IMR-90 (cell line): ENCODE results near the gene CTCFL. TPM values are rescaled to one million over a fixed set of nuclear protein-coding genes. Genes with fewer than 3 reads are reported as not detected.

ENCODE experiments used
- ATAC-seq: fragments of 200-7000 bp; cut with Tn5 transposase; 2 replicates; pipeline ENCODE4 v1.9.1; 2020; ENCODE audit warnings: low read depth, mild to moderate bottlenecking, moderate library complexity
- BruUV-seq: library from RNA; stranded (reverse); fragments of 400-500 nt; replicated peaks from 2 replicates; lab custom pipeline; 2021; lab: Mats Ljungman, UMichigan
- CTCF ChIA-PET: fragments of 300-600 bp; formaldehyde crosslinking; extraction: SDS; loops from one replicate; lab custom pipeline; 2021; ENCODE audit warnings: antibody characterized with exemption; lab: Yijun Ruan, JAX
- POLR2A ChIA-PET: fragments of 300-600 bp; sonication (Branson Sonifier 250); formaldehyde crosslinking; loops from one replicate; lab custom pipeline; 2022; ENCODE audit warnings: antibody characterized with exemption; ENCODE audit not compliant: unreplicated experiment; lab: Charles Lee
- DNase-seq: peaks from one replicate; pipeline ENCODE4 v3.0.0; 2013
- H2AFZ ChIP-seq: replicated peaks from 2 replicates; pipeline ENCODE3; 2013; ENCODE audit warnings: low read length, mild to moderate bottlenecking; ENCODE audit not compliant: poor library complexity
- H2AK5ac ChIP-seq: 2 replicates; pipeline ENCODE4 v1.6.1; 2013; ENCODE audit warnings: low read depth, low read length, inconsistent platforms
- H2AK9ac ChIP-seq: replicated peaks from 2 replicates; pipeline ENCODE3; 2013; ENCODE audit warnings: mild to moderate bottlenecking, low read depth, low read length, moderate library complexity; ENCODE audit not compliant: poor library complexity
- H2BK120ac ChIP-seq: 2 replicates; pipeline ENCODE4 v1.6.1; 2013; ENCODE audit warnings: low read depth, low read length, inconsistent platforms
- H2BK15ac ChIP-seq: 3 replicates; pipeline ENCODE4 v1.6.1; 2013; ENCODE audit warnings: low read depth, low read length, inconsistent platforms
- H2BK20ac ChIP-seq: 2 replicates; pipeline ENCODE4 v1.6.1; 2013; ENCODE audit warnings: low read depth, mild to moderate bottlenecking, inconsistent platforms, low read length, moderate library complexity
- H2BK5ac ChIP-seq: 2 replicates; pipeline ENCODE4 v1.6.1; 2013; ENCODE audit warnings: mild to moderate bottlenecking, low read depth, low read length, inconsistent platforms; ENCODE audit not compliant: poor library complexity, severe bottlenecking
- H3K14ac ChIP-seq: replicated peaks from 2 replicates; pipeline ENCODE4 v1.6.1; 2013; ENCODE audit warnings: low read depth, low read length, inconsistent platforms
- H3K18ac ChIP-seq: 2 replicates; pipeline ENCODE4 v1.6.1; 2013; ENCODE audit warnings: low read depth, low read length, control low read depth
- H3K23ac ChIP-seq: 2 replicates; pipeline ENCODE4 v1.6.1; 2013; ENCODE audit warnings: low read depth, low read length, inconsistent platforms
- H3K27ac ChIP-seq: 2 replicates; pipeline ENCODE4 v1.5.1; 2013; ENCODE audit warnings: mild to moderate bottlenecking, control low read depth, low read length; ENCODE audit not compliant: insufficient read depth
- H3K27me3 ChIP-seq: 2 replicates; pipeline ENCODE4 v1.6.1; 2013; ENCODE audit warnings: low read length; ENCODE audit not compliant: control insufficient read depth, insufficient read depth
- H3K36me3 ChIP-seq: 2 replicates; pipeline ENCODE4 v1.6.1; 2013; ENCODE audit warnings: low read length, mixed read lengths; ENCODE audit not compliant: control insufficient read depth, insufficient read depth
- H3K4ac ChIP-seq: 2 replicates; pipeline ENCODE4 v1.6.1; 2013; ENCODE audit warnings: low read depth, low read length, inconsistent platforms
- H3K4me1 ChIP-seq: 2 replicates; pipeline ENCODE4 v1.6.1; 2013; ENCODE audit warnings: low read length, mixed read lengths; ENCODE audit not compliant: control insufficient read depth, insufficient read depth
- H3K4me2 ChIP-seq: 2 replicates; pipeline ENCODE4 v1.6.1; 2013; ENCODE audit warnings: low read depth, mild to moderate bottlenecking, control low read depth, low read length, moderate library complexity
- H3K4me3 ChIP-seq: 2 replicates; pipeline ENCODE4 v1.5.1; 2013; ENCODE audit warnings: low read depth, mild to moderate bottlenecking, control low read depth, low read length, moderate library complexity; ENCODE audit not compliant: insufficient read depth
- H3K56ac ChIP-seq: 2 replicates; pipeline ENCODE4 v1.6.1; 2013; ENCODE audit warnings: low read length, inconsistent platforms; ENCODE audit not compliant: insufficient read depth; ENCODE audit errors: extremely low read depth
- H3K79me1 ChIP-seq, 2 experiments: 2 replicates each; pipeline ENCODE4 v1.6.1; 2013; ENCODE audit warnings: low read length in 2 of 2, inconsistent platforms in 1 of 2, low read depth in 1 of 2
- H3K9ac ChIP-seq: 2 replicates; pipeline ENCODE4 v1.6.1; 2013; ENCODE audit warnings: low read depth, low read length, control low read depth
- H3K9me1 ChIP-seq: 2 replicates; pipeline ENCODE4 v1.6.1; 2013; ENCODE audit warnings: low read length, inconsistent platforms; ENCODE audit not compliant: insufficient read depth
- H3K9me3 ChIP-seq: 2 replicates; pipeline ENCODE4 v1.6.1; 2013; ENCODE audit warnings: low read length; ENCODE audit not compliant: control insufficient read depth, insufficient read depth
- H4K20me1 ChIP-seq: 2 replicates; pipeline ENCODE4 v1.6.1; 2013; ENCODE audit warnings: low read length, inconsistent platforms; ENCODE audit not compliant: insufficient read depth
- H4K5ac ChIP-seq: 2 replicates; pipeline ENCODE4 v1.6.1; 2013; ENCODE audit warnings: mild to moderate bottlenecking, low read depth, low read length, control low read depth
- H4K8ac ChIP-seq, 2 experiments: 2 replicates each; pipeline ENCODE4 v1.6.1; 2013; ENCODE audit warnings: low read depth in 2 of 2, low read length in 2 of 2, control low read depth in 1 of 2, inconsistent platforms in 1 of 2
- H4K91ac ChIP-seq: 2 replicates; pipeline ENCODE4 v1.6.1; 2013; ENCODE audit warnings: low read depth, low read length, inconsistent platforms; ENCODE audit not compliant: insufficient read depth
- BHLHE40 ChIP-seq: fragments of 150-350 bp; IDR thresholded peaks from 2 replicates; pipeline ENCODE4 v1.6.1; 2016; ENCODE audit warnings: mild to moderate bottlenecking, low read depth, low read length
- RCOR1 ChIP-seq: IDR thresholded peaks from 2 replicates; pipeline ENCODE4 v1.6.1; 2012; ENCODE audit warnings: mild to moderate bottlenecking, low read length, improper control_type of control experiment; ENCODE audit not compliant: insufficient replicate concordance
- WGBS, 2 experiments: methylation state at CpG; one replicate each; pipeline versions ENCODE4 v1.1.5 to v1.1.7; 2013; ENCODE audit warnings: missing lambda C conversion rate in 2 of 2; ENCODE audit not compliant: insufficient read length in 1 of 2; ENCODE audit errors: extremely low coverage in 2 of 2; 5-methylcytosine and 5-hydroxymethylcytosine counted together
- dilution Hi-C: fragments of 300-500 bp; cut with HindIII; formaldehyde crosslinking; loops from one replicate; pipeline ENCODE4 v1.14.3; 2018; ENCODE audit warnings: low sequenced_read_pairs; ENCODE audit not compliant: unreplicated experiment
- in situ Hi-C: fragments of 300-500 bp; cut with MboI; formaldehyde crosslinking; loops from 3 replicates; pipeline ENCODE4 v1.14.3; 2019; ENCODE audit warnings: low sequenced_read_pairs, inconsistent platforms, mixed read lengths
- intact Hi-C: fragments of 100-400 bp; cut with micrococcal nuclease; formaldehyde crosslinking; loops from 2 replicates; pipeline ENCODE4 v1.10.0; 2022
- polyA plus RNA-seq, 3 experiments: library from polyadenylated mRNA; depleted of rRNA; stranded (reverse); fragments of >200 nt; gene quantifications; 2 replicates each; pipeline ENCODE4 v1.2.3, GENCODE V29; 2012; ENCODE audit warnings: low replicate concordance in 1 of 3
- total RNA-seq: library from RNA; depleted of rRNA; stranded (reverse); fragments of >200 nt; gene quantifications from 2 replicates; pipeline ENCODE4 v1.2.3, GENCODE V29; 2012

Gene CTCFL
- total and polyA plus RNA-seq, 2 of the 4 experiments (the other 2 are of a cell fraction): not detected

DNA sequence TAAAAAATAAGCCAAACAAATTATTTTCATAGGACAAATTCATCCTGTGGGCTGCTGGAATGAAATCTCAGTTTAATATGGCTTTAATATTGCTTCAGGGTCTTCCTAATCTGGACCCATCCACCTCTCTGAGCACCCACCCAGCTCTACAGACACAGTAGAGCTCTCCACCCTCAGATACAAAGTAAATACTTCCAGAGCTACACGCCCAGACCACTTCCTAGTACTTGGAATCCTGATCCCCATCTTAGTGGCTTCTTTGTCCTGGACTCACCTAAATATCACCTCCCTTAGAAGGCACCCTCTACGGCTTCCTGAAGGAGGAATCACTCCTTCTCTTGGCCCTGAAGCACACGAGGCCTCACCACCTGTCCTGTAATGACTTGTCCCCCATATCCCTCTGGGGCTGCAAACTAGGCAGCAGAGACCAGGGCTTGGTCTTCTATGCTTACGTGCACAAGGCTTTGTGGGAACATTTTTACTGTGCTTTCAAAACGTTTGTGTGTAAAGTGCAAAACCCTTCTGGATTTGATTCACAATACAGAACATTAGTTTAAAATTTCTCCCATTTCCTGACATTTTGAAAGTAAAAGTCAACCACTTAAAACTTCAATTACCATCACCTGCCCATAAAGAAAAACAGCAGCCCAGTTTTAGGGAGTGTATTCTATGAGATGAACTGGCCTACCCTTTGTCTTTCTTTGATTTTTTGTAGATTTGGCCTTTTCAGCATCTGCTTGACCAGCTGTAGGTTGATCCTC lies 2.4 kb downstream of the CTCFL start:
- H3K4ac ChIP-seq: no peak overlapping the region
- no peak overlapping the region for H3K27ac ChIP-seq
- no peaks in the 10 kb centered on the region for H3K4me1 ChIP-seq
- H2BK15ac ChIP-seq: no peak overlapping the region
- no peak overlapping the region for H4K91ac ChIP-seq
- no peak overlapping the region for H2BK120ac ChIP-seq
- dilution Hi-C loops: no loop called here
- H3K56ac ChIP-seq: no peak overlapping the region
- no peak overlapping the region for H3K9ac ChIP-seq
- ChIA-PET CTCF (interaction anchor here (0.7 kb wide), 1 partner anchor 207 kb away, joined by 3 read pairs; no protein-coding TSS in a partner anchor), POLR2A (no interaction called here)
- no peak overlapping the region for H2BK5ac ChIP-seq
- in situ Hi-C loops: no loop called here
- H3K23ac ChIP-seq: no peak overlapping the region
- H3K18ac ChIP-seq: no peak overlapping the region
- no peaks in the 10 kb centered on the region for H3K36me3 ChIP-seq
- no peak overlapping the region for H2AK5ac ChIP-seq
- TF ChIP-seq BHLHE40 (no peak), RCOR1 (no peak)
- H3K9me1 ChIP-seq: no peaks in the 10 kb centered on the region
- H3K14ac ChIP-seq: no peak overlapping the region
- H2AFZ ChIP-seq: no peak overlapping the region
- no TSS peak for BruUV-seq
- H2BK20ac ChIP-seq: no peak overlapping the region
- no peaks in the 10 kb centered on the region for H3K9me3 ChIP-seq
- H3K79me1 ChIP-seq: no peaks in the 10 kb centered on the region
- WGBS, 2 experiments: 28% methylated on average over 2 of the region's 5 CpGs; no CpG with 5 or more reads in 1 of the 2 experiments
- no peak overlapping the region for H4K8ac ChIP-seq
- no peaks in the 10 kb centered on the region for H4K20me1 ChIP-seq
- H2AK9ac ChIP-seq: no peak overlapping the region
- DNase-seq (no peak), ATAC-seq (no peak)
- no peak overlapping the region for H4K5ac ChIP-seq
- H3K4me2 ChIP-seq: no peak overlapping the region
- peaks cover 15% of the 10 kb centered on the region for H3K27me3 ChIP-seq
- no peak overlapping the region for H3K4me3 ChIP-seq
- intact Hi-C loops: no loop called here
